Trophoblast cell (in vitro differentiated cells and primary cell): ENCODE results near the gene RBM23.

ENCODE experiments used
- DNase-seq, 2 donors: peaks; one replicate each; pipeline ENCODE4 v3.0.0-alpha.2; 2016
- H2AFZ ChIP-seq: 2 replicates; pipeline ENCODE4 v1.6.1; 2013; ENCODE audit warnings: low read length, moderate library complexity, mild to moderate bottlenecking; ENCODE audit not compliant: insufficient read depth, poor library complexity
- H2AK5ac ChIP-seq: 2 replicates; pipeline ENCODE4 v1.6.1; 2013; ENCODE audit warnings: mild to moderate bottlenecking, low read length
- H2BK120ac ChIP-seq: 2 replicates; pipeline ENCODE4 v1.6.1; 2013; ENCODE audit warnings: low read length, mild to moderate bottlenecking, moderate library complexity; ENCODE audit not compliant: insufficient read depth, poor library complexity
- H2BK12ac ChIP-seq: 2 replicates; pipeline ENCODE4 v1.6.1; 2013; ENCODE audit warnings: mild to moderate bottlenecking, low read length, moderate library complexity
- H2BK5ac ChIP-seq: 2 replicates; pipeline ENCODE4 v1.6.1; 2013; ENCODE audit warnings: low read length, low read depth, moderate library complexity, mild to moderate bottlenecking; ENCODE audit not compliant: poor library complexity
- H3K14ac ChIP-seq: 2 replicates; pipeline ENCODE4 v1.6.1; 2013; ENCODE audit warnings: mild to moderate bottlenecking, low read length
- H3K18ac ChIP-seq: 2 replicates; pipeline ENCODE4 v1.6.1; 2013; ENCODE audit warnings: mild to moderate bottlenecking, low read length
- H3K23ac ChIP-seq: 2 replicates; pipeline ENCODE4 v1.6.1; 2013; ENCODE audit warnings: low read length
- H3K27ac ChIP-seq: 2 replicates; pipeline ENCODE4 v1.5.1; 2013; ENCODE audit warnings: low read depth, mild to moderate bottlenecking, inconsistent platforms, low read length, moderate library complexity
- H3K27me3 ChIP-seq: 2 replicates; pipeline ENCODE4 v1.6.1; 2013; ENCODE audit warnings: inconsistent platforms, mild to moderate bottlenecking, low read length, moderate library complexity; ENCODE audit not compliant: insufficient read depth
- H3K36me3 ChIP-seq, 2 experiments: 1 replicate in 1 of 2; 2 replicates in 1 of 2; pipeline ENCODE4 v1.6.1; 2013; ENCODE audit warnings: low read length in 2 of 2, mild to moderate bottlenecking in 2 of 2, moderate library complexity in 1 of 2; ENCODE audit not compliant: insufficient read depth in 2 of 2, control insufficient read depth in 1 of 2
- H3K4ac ChIP-seq: 2 replicates; pipeline ENCODE4 v1.6.1; 2013; ENCODE audit warnings: low read depth, mild to moderate bottlenecking, low read length, moderate library complexity
- H3K4me1 ChIP-seq, 2 experiments: 1 replicate in 1 of 2; 2 replicates in 1 of 2; pipeline ENCODE4 v1.6.1; 2013; ENCODE audit warnings: low read length in 2 of 2, mild to moderate bottlenecking in 2 of 2, moderate library complexity in 1 of 2; ENCODE audit not compliant: insufficient read depth in 2 of 2, control insufficient read depth in 1 of 2
- H3K4me2 ChIP-seq: 2 replicates; pipeline ENCODE4 v1.6.1; 2013; ENCODE audit warnings: inconsistent platforms, mild to moderate bottlenecking, low read length, moderate library complexity
- H3K4me3 ChIP-seq: 2 replicates; pipeline ENCODE4 v1.5.1; 2013; ENCODE audit warnings: mild to moderate bottlenecking, low read depth, low read length, inconsistent platforms
- H3K79me1 ChIP-seq: one replicate; pipeline ENCODE4 v1.6.1; 2013; ENCODE audit warnings: low read length
- H3K79me2 ChIP-seq: 2 replicates; pipeline ENCODE4 v1.6.1; 2013; ENCODE audit warnings: low read length, mild to moderate bottlenecking; ENCODE audit not compliant: control insufficient read depth, insufficient read depth, poor library complexity
- H3K9ac ChIP-seq: 2 replicates; pipeline ENCODE4 v1.6.1; 2013; ENCODE audit warnings: mild to moderate bottlenecking, low read length
- H3K9me3 ChIP-seq: 2 replicates; pipeline ENCODE4 v1.6.1; 2013; ENCODE audit warnings: low read depth, mild to moderate bottlenecking, control low read depth, inconsistent platforms, low read length; ENCODE audit not compliant: insufficient read depth
- H4K12ac ChIP-seq: 2 replicates; pipeline ENCODE4 v1.6.1; 2013; ENCODE audit warnings: low read depth, mild to moderate bottlenecking, low read length, moderate library complexity
- H4K8ac ChIP-seq: 2 replicates; pipeline ENCODE4 v1.6.1; 2013; ENCODE audit warnings: low read depth, mild to moderate bottlenecking, low read length, moderate library complexity
- H4K91ac ChIP-seq: one replicate; pipeline ENCODE4 v1.6.1; 2013; ENCODE audit warnings: low read depth, mild to moderate bottlenecking, low read length, moderate library complexity
- WGBS: extraction: QIAGEN DNeasy Blood & Tissue Kit; methylation state at CpG from one replicate; pipeline ENCODE4 v1.1.7; 2013; ENCODE audit warnings: missing lambda C conversion rate; ENCODE audit not compliant: insufficient read length, insufficient coverage; ENCODE audit errors: extremely low coverage; 5-methylcytosine and 5-hydroxymethylcytosine counted together

RBM23 gene

DNA sequence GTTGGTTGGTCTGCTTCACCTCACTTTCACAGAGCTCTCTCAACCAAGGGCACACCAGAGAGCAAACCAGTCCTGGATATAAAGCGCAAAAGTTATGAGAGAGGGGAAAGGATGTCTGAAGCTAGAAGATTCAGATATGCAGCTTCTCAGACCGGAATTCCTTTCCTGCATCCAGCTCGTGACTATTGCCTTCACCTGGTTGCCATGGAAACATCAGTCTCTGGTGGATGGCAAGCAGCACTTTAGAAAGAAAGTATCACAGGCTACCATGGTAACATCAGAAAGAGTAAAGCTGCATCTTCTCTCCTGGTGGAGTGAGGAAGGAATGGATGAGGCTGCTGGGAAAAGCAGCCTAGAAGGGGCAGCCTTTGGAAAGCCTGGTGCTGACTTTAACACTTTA is 22.2 kb downstream of the RBM23 start:
- peaks cover 4 to 5% of the 10 kb centered on the region in 2 experiments for H3K4me1 ChIP-seq
- H2BK120ac ChIP-seq = no peak overlapping the region
- no peak overlapping the region for H4K12ac ChIP-seq
- no peak overlapping the region for H3K4ac ChIP-seq
- H3K18ac ChIP-seq = no peak overlapping the region
- H2BK12ac ChIP-seq = no peak overlapping the region
- H3K14ac ChIP-seq = no peak overlapping the region
- H3K36me3 ChIP-seq = peaks cover 10 to 11% of the 10 kb centered on the region in 2 experiments
- H3K23ac ChIP-seq = no peak overlapping the region
- H3K27ac ChIP-seq = no peak overlapping the region
- no CpG with 5 or more reads among the region's 3 CpGs for WGBS
- H4K8ac ChIP-seq = no peak overlapping the region
- no peaks in the 10 kb centered on the region for H3K9me3 ChIP-seq
- H2AK5ac ChIP-seq = no peak overlapping the region
- H2AFZ ChIP-seq = no peak overlapping the region
- H3K79me1 ChIP-seq = no peaks in the 10 kb centered on the region
- H3K4me3 ChIP-seq = no peak overlapping the region
- H3K4me2 ChIP-seq = no peak overlapping the region
- H3K27me3 ChIP-seq = no peaks in the 10 kb centered on the region
- DNase-seq = no peak
- H2BK5ac ChIP-seq = no peak overlapping the region
- no peak overlapping the region for H4K91ac ChIP-seq
- H3K9ac ChIP-seq = no peak overlapping the region
- no peaks in the 10 kb centered on the region for H3K79me2 ChIP-seq

DNA sequence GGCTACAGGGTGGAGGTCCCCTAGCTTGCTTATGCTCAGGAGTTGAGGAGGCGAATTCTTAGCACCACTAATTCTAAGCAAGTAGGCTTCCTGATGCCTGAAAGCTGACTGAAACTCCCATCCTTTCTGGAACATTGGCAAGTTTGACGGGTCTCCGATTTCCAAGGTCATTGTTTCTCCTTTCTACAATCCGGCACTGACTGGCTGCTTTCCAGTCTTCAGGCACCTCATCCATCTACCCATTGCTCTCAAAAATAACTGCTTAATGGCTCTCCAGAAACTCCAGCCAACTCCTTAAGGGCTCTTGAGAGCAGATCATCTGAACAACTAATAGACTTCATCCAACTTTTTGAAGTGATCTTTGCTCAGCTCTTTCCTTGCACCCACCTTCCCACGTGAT is 22.6 kb downstream of the RBM23 start:
- Histone ChIP-seq H2BK12ac (no peak overlapping the region), H2AFZ (no peak overlapping the region), H3K79me1 (no peaks in the 10 kb centered on the region), H3K4me2 (no peak overlapping the region), H4K8ac (no peak overlapping the region), H3K4me3 (no peak overlapping the region), H3K79me2 (no peaks in the 10 kb centered on the region), H3K9me3 (no peaks in the 10 kb centered on the region), H3K27ac (no peak overlapping the region), H4K12ac (no peak overlapping the region), H3K23ac (no peak overlapping the region), H3K4me1 (peaks cover 4 to 5% of the 10 kb centered on the region in 2 experiments), H3K27me3 (no peaks in the 10 kb centered on the region), H2BK5ac (no peak overlapping the region), H3K14ac (no peak overlapping the region), H3K36me3 (peaks cover 6 to 7% of the 10 kb centered on the region in 2 experiments), H3K4ac (no peak overlapping the region), H2AK5ac (no peak overlapping the region), H2BK120ac (no peak overlapping the region), H4K91ac (no peak overlapping the region), H3K18ac (no peak overlapping the region), H3K9ac (no peak overlapping the region)
- DNase-seq = no peak
- WGBS = no CpG with 5 or more reads among the region's 5 CpGs

DNA sequence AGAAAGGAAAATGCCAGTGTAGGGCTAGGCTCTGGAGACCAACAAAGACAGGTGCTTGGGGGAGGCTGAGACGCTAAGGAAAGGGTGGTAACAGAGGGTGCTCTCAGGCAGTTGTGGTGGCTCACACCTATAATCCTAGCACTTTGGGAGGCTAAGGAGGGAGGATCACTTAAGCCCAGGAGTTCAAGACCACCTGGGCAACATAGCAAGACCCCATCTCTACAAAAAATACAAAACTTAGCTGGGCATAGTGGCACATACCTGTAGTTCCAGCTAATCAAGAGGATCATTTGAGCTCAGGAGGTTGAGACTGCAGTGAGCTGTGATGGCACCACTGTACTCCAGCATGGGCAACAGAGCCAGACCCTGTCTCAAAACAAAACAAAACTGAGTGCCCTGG is 23.5 kb downstream of the RBM23 start:
- no peak overlapping the region for H3K14ac ChIP-seq
- no peak overlapping the region for H2AFZ ChIP-seq
- no peak overlapping the region for H2BK5ac ChIP-seq
- DNase-seq = no peak
- no peaks in the 10 kb centered on the region for H3K27me3 ChIP-seq
- H3K23ac ChIP-seq = no peak overlapping the region
- H3K9me3 ChIP-seq = no peaks in the 10 kb centered on the region
- H3K4me3 ChIP-seq = no peak overlapping the region
- H3K79me1 ChIP-seq = no peaks in the 10 kb centered on the region
- no peak overlapping the region for H2BK12ac ChIP-seq
- no peak overlapping the region for H4K12ac ChIP-seq
- no peak overlapping the region for H3K27ac ChIP-seq
- no peaks in the 10 kb centered on the region for H3K79me2 ChIP-seq
- no peak overlapping the region for H4K8ac ChIP-seq
- no peak overlapping the region for H3K9ac ChIP-seq
- no CpG with 5 or more reads among the region's 1 CpG for WGBS
- H4K91ac ChIP-seq = no peak overlapping the region
- H2AK5ac ChIP-seq = no peak overlapping the region
- H3K4ac ChIP-seq = no peak overlapping the region
- H2BK120ac ChIP-seq = no peak overlapping the region
- no peak overlapping the region for H3K18ac ChIP-seq
- H3K36me3 ChIP-seq = no peaks in the 10 kb centered on the region
- H3K4me1 ChIP-seq = peaks cover 4 to 5% of the 10 kb centered on the region in 2 experiments
- no peak overlapping the region for H3K4me2 ChIP-seq

DNA sequence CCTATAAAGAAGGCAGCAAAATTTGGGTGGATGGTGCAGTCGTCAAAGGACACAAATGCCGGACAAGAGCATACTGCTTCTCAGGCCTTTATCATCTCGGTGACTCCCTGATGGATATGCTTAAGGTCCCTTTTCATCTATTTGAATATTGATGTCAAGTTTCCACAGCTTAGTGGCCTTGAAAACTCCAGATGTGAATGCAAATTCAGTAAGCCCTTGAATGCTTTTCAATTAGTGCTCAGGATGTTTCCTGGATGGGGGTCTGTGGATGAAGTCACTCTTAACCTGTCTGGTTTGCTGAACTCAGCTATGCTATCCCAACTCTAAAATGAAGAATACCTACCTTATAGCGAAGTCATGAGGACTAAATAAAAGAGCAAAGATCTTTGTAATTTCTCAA is 25.2 kb downstream of the RBM23 start:
- DNase-seq = no peak
- Histone ChIP-seq H2AFZ (no peak overlapping the region), H3K14ac (no peak overlapping the region), H2AK5ac (no peak overlapping the region), H3K79me1 (no peaks in the 10 kb centered on the region), H3K9ac (no peak overlapping the region), H4K12ac (no peak overlapping the region), H3K27ac (no peak overlapping the region), H3K4me1 (peaks cover 2 to 5% of the 10 kb centered on the region in 2 experiments), H3K4me2 (no peak overlapping the region), H3K4ac (no peak overlapping the region), H3K36me3 (no peaks in the 10 kb centered on the region), H3K27me3 (no peaks in the 10 kb centered on the region), H3K18ac (no peak overlapping the region), H4K8ac (no peak overlapping the region), H3K23ac (no peak overlapping the region), H3K9me3 (no peaks in the 10 kb centered on the region), H3K4me3 (no peak overlapping the region), H2BK120ac (no peak overlapping the region), H4K91ac (no peak overlapping the region), H3K79me2 (no peaks in the 10 kb centered on the region), H2BK5ac (no peak overlapping the region), H2BK12ac (no peak overlapping the region)
- no CpG with 5 or more reads among the region's 4 CpGs for WGBS
